BJ (cell line): ENCODE results near the gene CARMIL3. TPM values are rescaled to one million over a fixed set of nuclear protein-coding genes. Genes with fewer than 3 reads are reported as not detected.

Experiments used
- CTCF ChIA-PET: fragments of 350-600 bp; formaldehyde crosslinking; extraction: SDS; loops from one replicate; lab custom pipeline; 2021; ENCODE audit warnings: antibody characterized with exemption, inconsistent platforms; lab: Yijun Ruan, JAX
- POLR2A ChIA-PET: fragments of 300-600 bp; sonication (Branson Sonifier 250); formaldehyde crosslinking; extraction: SDS; loops from one replicate; lab custom pipeline; 2021; ENCODE audit warnings: antibody characterized with exemption; lab: Charles Lee
- DNase-seq: peaks from one replicate; pipeline ENCODE4 v3.0.0-alpha.2; 2011; ENCODE audit warnings: low read depth
- H3K27me3 ChIP-seq: 2 replicates; pipeline ENCODE4 v1.6.0; 2011; ENCODE audit warnings: low read length; ENCODE audit not compliant: control insufficient read depth, insufficient read depth
- H3K36me3 ChIP-seq: 2 replicates; pipeline ENCODE4 v1.5.1; 2011; ENCODE audit warnings: low read length; ENCODE audit not compliant: control insufficient read depth, insufficient read depth
- H3K4me3 ChIP-seq: 2 replicates; pipeline ENCODE4 v1.5.1; 2011; ENCODE audit warnings: low read depth, mild to moderate bottlenecking, control low read depth, low read length
- CTCF ChIP-seq: IDR thresholded peaks from 2 replicates; pipeline ENCODE4 v1.5.1; 2011; ENCODE audit warnings: low read depth, mild to moderate bottlenecking, control low read depth, inconsistent platforms, low read length, moderate library complexity; ENCODE audit not compliant: insufficient read depth
- polyA plus RNA-seq: library from polyadenylated mRNA; depleted of rRNA; stranded (reverse); fragments of >200 nt; gene quantifications from 2 replicates; pipeline ENCODE4 v1.2.3, GENCODE V29; 2011

CARMIL3 gene
- polyA plus RNA-seq, 1 experiment = 0.04 TPM

GRCh38 chr14:24052656-24053547, 1.1 kb downstream of the CARMIL3 start:
- POLR2A ChIA-PET = no interaction called here
- no peaks in the 10 kb centered on the region for H3K36me3 ChIP-seq
- peaks cover 15% of the 10 kb centered on the region for H3K27me3 ChIP-seq
- DNase-seq = no peak
- no peak overlapping the region; the same call in 1 of the 2 replicates for H3K4me3 ChIP-seq
- CTCF ChIA-PET = interaction anchor here (1.4 to 10.8 kb wide), 8 partner anchors 17 to 93 kb away, joined by 3 to 200 read pairs (median 8); partner anchors contain the start of genes PCK2 and PSME2
- no peak for TF ChIP-seq CTCF

- CTCF ChIA-PET = interaction anchor here (0.6 to 10.8 kb wide), 6 partner anchors 11 to 146 kb away, joined by 3 to 200 read pairs (median 4); partner anchors contain the start of gene PCK2
Measured at GRCh38 chr14:24053548-24054323, 1.9 kb downstream of the CARMIL3 start.

GRCh38 chr14:24054324-24054641, 2.5 kb downstream of the CARMIL3 start:
- CTCF ChIA-PET = interaction anchor here (0.6 to 10.8 kb wide), 6 partner anchors 12 to 146 kb away, joined by 3 to 200 read pairs (median 4); partner anchors contain the start of gene PCK2
- TF ChIP-seq CTCF = no peak
- Histone ChIP-seq H3K4me3 (no peak overlapping the region), H3K27me3 (peaks cover 13% of the 10 kb centered on the region), H3K36me3 (no peaks in the 10 kb centered on the region)
- no peak for DNase-seq
- POLR2A ChIA-PET = no interaction called here

More at GRCh38 chr14:24053548-24054323, 1.9 kb downstream of the CARMIL3 start:
- Histone ChIP-seq H3K27me3 (peaks cover 13% of the 10 kb centered on the region), H3K4me3 (no peak overlapping the region), H3K36me3 (no peaks in the 10 kb centered on the region)
- no peak for DNase-seq
- TF ChIP-seq CTCF = no peak
- POLR2A ChIA-PET = no interaction called here

- no peak for DNase-seq
- Histone ChIP-seq H3K4me3 (no peak overlapping the region), H3K36me3 (no peaks in the 10 kb centered on the region), H3K27me3 (peaks cover 13% of the 10 kb centered on the region)
- POLR2A ChIA-PET = no interaction called here
- TF ChIP-seq CTCF = no peak
- CTCF ChIA-PET = interaction anchor here (0.6 to 10.8 kb wide), 6 partner anchors 12 to 147 kb away, joined by 3 to 200 read pairs (median 4); partner anchors contain the start of gene PCK2
Measured at GRCh38 chr14:24054646-24055045, 2.8 kb downstream of the CARMIL3 start.
